ENCODE measurements around the gene IDUA.
"Not testable (repeated sequence)": the region's sequence is repeated elsewhere in the genome, so short reads cannot be mapped to it uniquely, and the experiment has no call there.

The IDUA gene

DNA sequence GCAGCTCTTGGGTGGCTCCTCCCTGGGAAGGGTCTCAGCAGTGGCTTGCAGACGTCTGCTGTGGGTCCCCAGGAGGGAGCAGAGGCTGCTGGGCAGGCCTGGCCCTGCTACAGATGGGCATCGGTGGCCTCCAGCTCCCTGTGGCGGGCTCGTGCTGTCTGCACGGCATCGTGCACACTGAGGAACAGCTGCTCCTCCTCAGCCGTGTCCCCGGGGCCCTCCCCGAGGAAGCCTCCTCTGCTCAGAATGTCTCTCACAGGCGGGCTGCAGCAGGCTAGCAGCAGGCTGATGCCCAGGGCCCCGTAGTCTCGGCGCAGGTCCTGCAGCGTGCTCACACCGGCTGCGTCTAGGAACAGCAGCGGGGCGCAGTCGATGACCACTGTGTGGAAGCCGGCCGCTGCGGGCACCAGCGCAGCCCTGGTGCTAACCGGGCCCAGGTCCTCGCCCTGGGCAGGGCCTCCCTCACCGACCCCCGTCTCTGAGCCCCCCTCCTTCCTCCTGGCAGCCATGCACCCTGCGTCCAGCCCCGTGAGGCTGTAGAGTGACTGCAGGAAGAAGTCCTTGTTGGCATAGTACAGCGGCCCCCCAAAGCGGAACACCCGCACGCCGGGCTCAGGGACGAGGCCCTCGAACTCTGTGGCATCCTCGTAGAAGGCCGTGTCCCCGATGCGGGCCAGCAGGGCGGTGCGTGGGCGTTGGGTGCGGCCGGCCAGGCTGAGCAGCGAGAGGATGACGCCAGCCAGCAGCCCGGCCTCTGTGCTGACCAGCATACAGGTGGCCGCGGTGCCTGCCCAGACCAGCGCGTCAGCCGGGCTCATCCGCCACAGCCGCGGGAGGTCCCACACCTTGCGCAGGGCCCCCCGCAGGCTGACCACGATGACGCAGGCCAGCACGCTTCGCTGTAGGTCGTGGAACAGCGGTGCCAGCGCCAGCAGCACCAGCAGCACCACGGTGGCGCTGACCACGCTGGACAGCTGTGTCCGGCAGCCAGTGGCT, 2.2 kb downstream of the IDUA start:
- no peak for FAIRE-seq

DNA sequence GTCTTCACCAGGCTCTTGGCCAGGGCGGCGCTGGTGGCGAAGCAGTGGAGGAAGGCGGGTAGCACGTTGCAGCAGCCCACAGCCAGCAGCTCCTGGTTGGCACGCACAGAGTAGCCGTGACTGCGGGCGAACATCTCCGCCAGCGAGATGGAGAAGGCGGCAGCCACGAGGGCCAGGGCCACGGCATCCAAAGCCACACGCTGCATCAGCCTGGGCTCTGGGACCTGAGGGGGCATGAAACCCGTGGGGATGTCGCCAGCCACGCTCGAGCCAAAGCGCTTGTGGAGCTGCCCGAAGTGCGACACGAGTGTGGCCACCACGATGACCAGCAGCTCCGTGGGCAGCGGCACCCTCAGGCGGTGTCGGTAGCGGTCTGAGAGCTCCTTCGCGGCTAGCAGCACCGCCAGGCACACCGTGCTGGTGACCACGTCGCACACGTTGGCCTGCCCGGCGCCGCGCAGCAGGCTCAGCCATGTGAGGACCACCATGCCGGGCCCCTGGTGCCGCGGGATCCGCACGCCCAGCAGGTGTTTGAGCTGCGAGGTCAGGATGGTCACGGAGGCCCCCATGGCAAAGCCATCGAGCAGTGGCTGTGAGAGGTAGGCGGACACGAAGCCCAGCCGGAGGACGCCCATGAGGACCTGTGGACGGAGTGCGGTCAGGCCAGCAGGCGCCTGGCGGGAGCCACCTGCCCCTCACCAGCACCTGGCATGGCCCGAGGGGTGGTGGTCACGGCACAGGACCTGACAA, 3.1 kb downstream of the IDUA start:
- no peak for FAIRE-seq

DNA sequence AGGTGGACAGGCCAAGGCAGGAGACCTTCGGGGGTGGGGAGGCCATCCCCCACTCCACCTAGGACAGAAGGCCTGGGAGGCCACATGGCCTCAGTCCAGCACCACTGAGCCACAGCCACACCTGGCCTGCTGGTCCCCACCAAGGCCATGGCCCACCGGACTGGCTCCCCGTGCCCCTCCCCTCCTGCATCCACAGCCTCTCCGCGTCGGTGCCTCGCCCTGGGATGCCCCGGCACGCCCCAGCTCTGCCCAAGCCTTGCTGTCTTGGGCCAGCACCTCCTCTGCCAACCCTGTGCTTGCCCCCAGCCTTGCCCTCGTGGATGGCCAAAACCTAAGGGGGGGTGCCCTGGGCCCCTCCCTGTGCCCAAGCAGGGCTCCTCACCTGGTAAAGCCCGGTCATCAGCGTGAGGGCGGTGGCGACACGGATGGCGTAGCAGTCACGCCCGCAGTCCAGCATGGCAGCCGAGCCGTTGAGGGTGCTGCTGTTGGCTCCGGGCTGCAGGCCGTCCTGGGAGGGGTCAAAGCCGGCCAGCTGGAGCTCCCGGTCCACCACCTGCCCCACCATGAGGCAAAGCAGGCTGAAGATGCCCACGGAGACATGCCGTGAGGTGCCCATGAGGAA, 4.0 kb downstream of the IDUA start:
- FAIRE-seq, result no peak

DNA sequence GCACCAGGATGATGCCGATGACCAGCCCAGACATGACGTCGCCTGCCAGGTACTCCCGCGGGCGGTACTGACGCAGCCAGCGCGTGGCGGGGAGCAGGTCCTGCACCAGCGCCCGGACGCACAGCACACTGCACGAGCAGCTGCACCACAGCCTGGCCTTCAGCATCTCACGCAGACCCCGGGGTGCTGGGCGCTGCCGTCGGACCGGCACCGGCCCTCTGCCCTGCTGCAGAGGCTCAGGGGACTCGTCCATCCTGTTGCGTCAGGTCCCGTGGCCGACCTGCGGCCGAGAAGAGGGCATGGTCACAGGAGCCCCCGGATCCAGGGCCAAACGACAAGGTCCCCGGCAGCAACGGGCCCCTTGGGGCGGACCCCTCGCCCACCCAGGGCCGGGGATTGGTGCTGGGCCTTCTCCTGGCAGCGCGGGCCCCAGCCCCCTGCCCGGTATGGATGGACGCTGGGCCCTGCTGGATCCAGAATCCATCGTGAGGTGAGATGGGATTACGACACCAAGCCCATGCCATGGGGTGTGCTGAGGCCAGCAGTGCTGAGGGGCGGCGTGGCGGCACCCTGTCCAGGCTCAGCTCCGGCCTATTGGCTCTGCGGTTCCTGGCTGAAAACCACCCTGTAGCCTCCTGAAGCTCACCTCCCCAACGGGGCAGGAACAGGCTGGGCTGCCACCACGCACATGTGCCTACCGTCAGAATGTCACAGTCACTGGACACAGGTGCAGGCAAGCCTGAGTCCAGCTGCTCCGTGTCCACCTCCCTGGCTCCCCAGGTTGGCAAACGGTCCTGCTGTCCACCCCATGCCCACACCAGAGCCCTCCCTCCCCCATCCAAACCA, 4.8 kb downstream of the IDUA start:
- FAIRE-seq, result no peak

DNA sequence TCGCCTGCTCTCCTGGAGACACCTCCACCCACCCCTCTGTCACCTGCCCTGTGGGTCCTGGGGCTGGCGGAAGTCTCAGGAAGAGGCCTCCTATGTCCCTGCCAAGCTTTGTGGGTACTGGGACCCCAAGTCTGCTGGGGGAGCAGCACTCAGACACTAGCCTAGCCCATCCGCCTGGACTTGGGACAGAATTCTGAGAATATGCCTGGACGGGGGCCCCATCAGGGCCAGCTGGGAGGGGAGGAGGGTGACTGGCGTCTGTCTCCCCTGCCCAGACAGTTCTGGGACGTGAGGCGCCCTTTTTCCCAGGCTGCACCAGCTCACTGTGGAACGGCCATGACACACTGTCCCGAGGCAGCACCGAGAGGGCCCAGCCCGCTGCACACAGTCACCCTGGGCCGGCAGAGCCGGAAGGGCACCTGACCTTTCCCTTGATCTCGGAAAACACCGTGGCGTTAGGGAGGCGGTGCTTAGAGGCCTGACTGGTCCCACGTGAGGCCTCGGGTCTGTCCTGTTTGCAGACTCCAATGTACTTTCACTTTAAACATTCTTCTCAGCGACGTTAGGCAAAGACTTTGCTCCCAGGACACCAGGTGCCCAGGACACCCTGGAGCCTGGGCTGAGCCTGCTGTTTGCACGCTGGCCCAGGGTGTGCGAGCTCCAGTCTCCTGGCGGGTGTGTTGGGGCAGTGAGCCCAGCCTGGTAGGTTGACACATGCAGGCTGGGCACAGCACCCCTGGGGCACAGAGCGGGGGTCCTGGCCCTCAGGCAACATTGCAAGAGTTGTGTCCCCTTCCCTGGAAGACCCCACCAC, 5.7 kb downstream of the IDUA start:
- FAIRE-seq, result no peak

DNA sequence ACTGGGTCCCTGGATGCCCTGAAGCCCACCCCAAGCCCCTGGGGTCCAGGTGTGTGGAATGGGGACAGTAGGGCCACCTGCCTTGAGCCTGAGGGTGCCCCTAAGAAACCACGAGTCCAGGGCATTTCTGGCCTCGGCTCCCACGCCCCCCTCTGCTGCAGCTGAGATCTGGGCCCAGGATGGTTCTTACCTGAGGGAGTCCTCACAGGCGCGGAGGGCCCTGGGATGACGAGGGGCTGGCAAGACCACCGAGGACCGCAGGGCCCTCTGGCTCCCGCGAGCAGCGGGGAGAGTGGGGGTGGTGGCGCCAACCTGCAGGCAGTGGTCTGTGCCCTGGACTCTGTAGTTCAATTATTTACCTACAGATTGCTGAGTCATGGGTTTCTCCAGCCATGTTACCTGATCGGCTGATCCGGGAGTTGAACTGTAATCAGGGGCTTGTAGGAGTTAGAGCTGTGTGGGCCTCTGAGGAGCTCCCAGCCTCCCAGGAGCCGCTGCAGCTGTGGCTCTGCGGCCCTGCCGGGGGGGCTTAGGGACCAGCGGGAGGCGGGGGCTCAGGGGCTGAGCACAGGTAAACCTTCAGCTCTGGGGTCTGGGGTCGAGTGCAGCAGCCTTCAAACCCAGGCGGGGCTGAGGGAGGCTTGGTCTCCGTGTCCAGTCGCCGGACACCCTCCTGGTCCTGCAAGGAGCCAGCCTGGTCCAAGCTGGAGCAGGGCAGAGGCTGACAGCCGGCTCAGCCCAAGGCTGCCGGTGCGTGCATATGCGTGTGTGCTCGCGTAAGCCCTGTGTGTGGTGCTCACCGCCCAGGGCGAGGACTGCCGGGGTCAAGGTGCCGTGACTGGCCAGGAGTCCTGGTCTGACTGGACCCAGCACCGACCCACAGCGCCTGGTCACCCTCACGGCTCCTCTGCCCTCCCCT, 6.5 kb downstream of the IDUA start, which contains the start of gene SLC26A1:
SLC26A1 (minus strand) TSS at position 294 of the 919 bp plus-strand sequence. CDS start 1,701 bp downstream, outside the sequence.
- FAIRE-seq, result no peak

DNA sequence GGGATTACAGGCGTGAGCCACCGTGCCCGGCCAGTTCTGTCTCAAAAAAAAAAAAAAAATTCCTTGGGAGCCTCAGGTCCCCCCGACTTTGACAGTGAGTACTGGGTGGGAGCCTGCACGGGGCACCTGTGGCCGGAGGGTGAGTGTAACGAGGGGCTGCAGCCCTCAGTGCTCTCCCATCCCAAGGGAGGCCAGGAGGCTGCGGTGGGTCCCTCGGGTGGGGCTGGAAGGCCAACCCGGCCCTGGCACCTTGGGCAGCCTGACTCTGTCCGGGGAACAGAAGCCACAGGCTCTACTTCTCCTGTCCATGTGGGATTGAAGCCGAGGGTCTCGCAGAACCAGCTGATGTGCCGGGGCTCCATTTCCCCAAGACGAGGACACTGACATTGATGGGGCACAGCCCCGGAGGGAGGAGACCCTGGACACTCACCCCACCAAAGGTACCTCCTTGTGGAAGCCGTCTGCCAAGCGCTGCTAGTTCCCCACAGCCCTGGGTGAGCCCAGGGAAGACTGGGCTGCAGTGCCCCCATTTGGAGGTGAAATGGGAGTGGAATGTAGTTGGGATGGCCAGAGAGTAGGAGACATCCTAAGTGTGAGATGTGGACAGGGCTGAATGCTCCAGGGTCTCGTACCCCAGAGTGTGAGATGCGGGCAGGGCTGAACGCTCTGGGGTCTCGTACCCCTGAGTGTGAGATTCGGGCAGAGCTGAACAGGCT, 8.6 kb downstream of the IDUA start:
- FAIRE-seq, result no peak

DNA sequence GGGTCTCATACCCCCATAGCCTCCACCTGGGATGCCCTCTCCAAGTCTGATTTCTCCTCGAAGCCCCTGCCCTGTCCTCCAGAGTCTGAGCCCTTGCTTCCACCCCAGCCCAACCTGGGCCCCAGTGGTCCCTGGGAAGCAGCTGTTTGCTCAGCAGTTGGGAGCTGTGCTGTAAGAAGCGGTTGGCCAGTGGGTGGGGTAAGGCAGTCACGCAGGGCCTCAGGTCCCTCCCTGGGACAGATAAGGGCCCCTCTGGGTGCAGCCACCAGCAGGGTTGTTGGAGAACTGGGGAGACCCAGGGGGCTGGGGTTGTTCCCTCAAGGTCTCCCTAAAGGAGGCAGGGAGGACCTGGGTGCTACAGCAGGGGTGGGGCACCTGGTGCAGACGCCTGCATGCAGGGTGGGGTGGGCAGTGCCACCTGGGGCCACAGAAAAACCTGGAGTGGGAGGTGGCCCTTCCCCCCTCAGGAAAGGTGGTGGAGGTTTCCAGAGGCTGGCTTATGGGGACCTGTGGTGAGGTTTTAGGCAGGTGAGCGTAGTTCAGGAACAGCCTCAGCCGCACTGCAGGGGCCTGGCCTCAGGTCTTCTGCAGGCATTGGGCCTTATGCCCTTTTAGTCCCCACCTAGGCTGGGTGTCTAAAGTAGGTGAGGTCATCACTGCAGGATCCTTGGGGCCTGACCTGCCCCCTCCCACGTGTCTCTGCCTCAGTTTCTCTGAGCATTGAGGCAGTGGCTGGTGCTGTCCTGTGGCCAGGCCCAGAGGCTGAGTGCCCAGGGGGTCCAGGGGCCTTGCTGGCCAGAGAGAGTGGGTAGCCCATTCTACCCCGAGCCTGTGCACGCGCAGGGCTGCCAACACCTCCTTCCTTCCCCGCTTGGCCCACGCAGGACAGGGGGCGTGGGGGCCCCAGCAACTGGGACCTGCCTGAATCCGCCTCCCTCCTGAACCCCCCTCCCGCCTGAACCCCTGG, 9.5 kb downstream of the IDUA start:
- FAIRE-seq, result no peak

DNA sequence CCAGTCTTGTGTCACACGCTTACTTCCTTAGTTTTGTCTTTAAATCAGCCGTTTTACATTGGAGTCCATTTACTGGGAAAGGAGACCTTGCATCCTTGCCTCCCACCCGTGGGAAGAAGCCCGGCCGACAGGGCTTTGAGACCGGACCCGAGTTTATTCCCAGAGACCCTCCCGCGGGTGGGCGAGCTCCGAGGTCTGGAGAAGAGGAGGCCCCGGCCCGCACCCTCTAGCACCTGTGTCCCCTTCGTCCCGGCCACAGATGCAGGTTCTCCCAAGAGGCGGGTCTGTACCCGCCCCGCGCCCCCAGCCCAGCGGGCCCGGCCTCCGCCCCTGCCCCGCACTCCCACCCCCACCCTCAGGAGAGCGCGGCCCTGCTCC, 10.1 kb downstream of the IDUA start:
- no peak for FAIRE-seq

DNA sequence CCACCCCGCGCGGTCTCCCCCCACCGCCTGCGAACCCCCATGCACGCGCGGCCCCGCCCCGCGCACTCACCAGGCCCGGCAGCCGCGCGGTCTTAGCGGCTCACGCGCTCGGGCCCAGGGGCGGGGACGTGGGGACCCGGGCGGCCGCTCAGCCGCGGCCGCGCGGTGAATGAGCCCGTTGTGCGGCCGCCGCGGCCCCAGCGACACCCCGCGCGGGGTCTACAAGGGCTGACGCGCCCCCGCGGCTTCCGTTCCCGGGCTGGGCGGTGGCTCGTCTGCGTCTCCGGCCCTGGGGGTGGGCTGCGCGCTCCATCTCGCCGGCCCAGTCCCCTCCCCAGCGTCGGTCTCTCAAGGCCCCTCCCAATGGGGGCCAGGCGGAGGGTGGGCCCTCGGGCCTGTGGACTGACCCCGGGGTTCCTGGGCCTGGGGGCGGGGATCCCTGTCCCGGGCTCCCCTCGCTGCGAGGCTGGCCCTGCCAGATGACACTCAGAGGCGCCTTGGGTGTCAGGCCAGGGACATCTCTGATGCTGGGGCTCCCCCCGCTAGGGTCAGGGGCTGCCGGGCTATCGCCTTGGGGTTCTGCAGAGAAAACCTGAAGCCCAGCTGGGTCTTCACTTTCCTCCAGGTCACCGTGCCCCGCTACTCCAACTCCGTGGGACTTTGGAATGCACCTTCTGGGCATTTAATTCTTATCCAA, 10.7 kb downstream of the IDUA start:
- no peak for FAIRE-seq

DNA sequence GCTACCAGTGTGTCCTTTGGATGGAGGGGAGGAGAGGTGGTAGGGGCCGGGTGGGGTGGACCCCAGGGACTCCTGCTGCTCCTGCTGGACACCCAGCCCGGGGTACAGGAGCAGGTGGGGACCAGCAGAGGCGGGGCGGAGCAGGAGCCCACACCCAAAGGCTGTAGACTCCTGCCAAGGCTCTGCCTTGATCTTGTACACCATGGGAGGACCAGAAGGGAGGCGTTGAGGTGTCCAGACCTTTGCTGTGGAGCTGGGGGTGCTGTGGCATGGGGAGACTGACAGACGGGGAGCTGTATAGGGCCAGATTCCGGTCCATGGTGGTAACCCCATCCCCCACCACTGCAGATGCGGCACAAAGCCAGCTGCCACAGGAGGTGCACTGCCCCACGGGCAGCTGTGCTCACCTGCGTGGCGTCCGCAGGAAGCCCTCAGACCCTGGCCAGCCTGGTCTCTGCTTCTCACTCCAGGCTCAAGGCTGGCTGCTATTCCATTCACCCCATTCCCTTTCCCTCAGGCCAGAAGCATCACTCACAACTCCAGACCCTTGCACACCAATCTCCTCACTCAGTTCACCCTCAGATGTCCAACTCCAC, 11.3 kb downstream of the IDUA start:
- no peak for FAIRE-seq

DNA sequence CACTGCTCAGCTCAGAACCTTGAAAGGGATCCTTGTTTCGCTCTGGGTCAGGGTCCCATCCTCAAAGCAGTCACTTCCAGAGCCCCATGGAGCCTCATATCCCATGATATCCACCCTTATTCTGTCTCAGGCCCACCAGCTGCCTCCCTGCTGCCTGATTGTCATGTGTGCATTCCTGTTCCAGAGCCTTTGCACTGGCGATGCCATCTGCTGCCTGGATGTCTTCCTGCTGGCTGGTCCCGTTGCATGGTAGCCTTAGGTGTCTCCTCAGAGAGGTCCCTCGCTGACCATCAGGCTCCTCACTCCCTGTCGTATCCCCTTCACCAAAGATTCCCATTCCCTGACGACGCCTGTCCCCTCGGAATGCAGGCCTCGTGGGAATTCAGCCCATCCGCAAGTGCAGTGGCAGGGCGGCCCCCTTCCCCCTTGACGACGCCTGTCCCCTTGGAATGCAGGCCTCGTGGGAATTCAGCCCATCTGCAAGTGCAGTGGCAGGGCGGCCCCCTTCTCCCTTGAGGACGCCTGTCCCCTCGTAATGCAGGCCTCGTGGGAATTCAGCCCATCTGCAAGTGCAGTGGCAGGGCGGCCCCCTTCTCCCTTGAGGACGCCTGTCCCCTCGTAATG, 12.5 kb downstream of the IDUA start:
- not testable (repeated sequence) for FAIRE-seq

DNA sequence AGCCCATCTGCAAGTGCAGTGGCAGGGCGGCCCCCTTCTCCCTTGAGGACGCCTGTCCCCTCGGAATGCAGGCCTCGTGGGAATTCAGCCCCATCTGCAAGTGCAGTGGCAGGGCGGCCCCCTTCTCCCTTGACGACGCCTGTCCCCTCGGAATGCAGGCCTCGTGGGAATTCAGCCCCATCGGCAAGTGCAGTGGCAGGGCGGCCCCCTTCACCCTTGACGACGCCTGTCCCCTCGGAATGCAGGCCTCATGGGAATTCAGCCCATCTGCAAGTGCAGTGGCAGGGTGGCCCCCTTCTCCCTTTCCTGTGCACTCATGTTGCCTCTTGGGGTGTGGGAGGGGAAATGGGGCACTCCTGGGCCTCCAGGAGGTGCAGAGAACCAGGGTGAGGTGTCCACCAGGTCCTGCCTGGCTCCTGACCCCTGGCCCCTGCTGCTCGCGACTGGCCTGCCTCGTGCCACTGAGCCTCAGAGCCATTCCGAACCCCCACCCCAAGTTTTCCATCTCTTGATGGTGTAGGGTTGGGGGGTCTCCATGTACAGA, 13.1 kb downstream of the IDUA start:
- FAIRE-seq, result no peak

DNA sequence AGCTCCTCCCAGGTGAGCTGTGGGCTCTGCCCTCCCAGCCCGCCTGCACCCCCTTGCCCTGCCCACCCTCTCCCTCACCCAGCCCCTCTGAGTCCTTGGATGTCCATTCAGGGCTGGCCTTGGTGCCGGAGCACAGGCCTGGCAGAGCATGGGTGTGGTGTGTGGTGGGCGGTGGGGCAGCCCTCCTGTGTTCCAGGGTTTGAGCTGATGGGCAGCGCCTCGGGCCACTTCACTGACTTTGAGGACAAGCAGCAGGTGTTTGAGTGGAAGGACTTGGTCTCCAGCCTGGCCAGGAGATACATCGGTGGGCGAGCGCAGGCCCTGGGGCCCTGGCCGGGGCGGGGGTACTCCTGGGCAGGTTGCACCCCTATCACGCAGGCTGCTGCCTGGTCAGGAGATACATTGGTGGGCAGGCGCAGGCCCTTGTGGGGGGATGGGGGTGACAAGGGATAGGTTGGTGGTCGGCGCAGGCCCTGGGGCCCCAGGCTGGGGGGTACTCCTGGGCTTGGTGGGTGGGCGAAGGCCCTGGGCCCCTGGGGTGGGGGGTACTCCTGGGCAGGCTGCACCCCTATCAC, 13.9 kb downstream of the IDUA start:
- FAIRE-seq, result no peak

DNA sequence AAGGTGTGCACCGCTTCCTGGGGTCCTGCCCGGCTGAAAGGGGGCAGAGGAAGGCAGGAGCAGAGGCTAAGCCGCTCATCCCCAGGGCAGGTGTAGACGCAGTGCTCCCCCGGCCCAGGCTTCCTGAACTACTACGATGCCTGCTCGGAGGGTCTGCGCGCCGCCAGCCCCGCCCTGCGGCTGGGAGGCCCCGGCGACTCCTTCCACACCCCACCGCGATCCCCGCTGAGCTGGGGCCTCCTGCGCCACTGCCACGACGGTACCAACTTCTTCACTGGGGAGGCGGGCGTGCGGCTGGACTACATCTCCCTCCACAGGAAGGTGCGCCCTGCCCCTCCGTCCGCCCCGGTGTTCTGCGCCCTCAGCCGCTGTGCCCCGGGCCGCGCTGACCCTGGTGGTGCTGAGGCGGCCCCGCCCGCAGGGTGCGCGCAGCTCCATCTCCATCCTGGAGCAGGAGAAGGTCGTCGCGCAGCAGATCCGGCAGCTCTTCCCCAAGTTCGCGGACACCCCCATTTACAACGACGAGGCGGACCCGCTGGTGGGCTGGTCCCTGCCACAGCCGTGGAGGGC, 14.8 kb downstream of the IDUA start:
- FAIRE-seq, result no peak

DNA sequence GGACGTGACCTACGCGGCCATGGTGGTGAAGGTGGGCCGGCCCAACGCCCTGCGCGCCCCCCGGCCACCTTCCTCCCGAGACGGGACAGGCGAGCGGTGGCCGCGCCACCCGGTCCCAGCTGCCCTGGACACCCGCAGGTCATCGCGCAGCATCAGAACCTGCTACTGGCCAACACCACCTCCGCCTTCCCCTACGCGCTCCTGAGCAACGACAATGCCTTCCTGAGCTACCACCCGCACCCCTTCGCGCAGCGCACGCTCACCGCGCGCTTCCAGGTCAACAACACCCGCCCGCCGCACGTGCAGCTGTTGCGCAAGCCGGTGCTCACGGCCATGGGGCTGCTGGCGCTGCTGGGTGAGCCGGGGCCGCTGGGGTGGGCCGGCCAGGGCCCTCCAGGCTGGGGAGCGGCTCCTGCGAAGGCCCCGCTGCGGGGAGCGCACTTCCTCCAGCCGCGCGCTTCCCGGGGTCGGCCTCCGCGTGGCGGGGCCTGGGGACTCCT, 15.3 kb downstream of the IDUA start:
- FAIRE-seq, result no peak
